ENCODE results near the gene HCK. TPM values are rescaled to one million over a fixed set of nuclear protein-coding genes. Genes with fewer than 3 reads are reported as not detected.
A peak's percentile ranks its signal among the peaks of the same experiment; 100 is the strongest.

HCK gene
- total and polyA plus RNA-seq, 9 of the 15 experiments (the other 6 are each of a cell fraction or from before 2014, with no cell fraction given) = 0.09 to 0.51 (median 0.27) TPM; not detected in 6

DNA sequence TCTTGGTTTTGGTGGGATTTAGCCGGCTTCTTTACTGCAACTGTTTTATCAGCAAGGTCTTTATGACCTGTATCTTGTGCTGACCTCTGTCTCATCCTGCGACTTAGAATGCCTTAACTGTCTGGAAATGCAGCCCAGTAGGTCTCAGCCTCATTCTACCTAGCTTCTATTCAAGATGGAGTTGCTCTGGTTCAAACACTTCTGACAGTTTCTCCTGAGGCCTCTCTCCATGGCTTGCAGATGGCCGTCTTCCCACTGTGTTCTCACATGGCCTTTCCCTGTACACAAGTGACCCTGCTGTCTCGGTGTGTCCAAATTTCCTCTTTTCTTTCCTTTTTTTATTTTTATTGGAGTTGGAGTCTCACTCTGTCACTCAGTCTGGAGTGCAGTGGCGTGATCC is 46.0 kb upstream of the HCK start (continued):
- TF ChIP-seq ZNF217 (CRISPR knock-in tag; IDR thresholded peaks at IDR 0.05) = no peak
- TF ChIP-seq, protein P1, sequence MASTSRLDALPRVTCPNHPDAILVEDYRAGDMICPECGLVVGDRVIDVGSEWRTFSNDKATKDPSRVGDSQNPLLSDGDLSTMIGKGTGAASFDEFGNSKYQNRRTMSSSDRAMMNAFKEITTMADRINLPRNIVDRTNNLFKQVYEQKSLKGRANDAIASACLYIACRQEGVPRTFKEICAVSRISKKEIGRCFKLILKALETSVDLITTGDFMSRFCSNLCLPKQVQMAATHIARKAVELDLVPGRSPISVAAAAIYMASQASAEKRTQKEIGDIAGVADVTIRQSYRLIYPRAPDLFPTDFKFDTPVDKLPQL (IDR thresholded peaks at IDR 0.05; ENCODE audit: extremely low read depth, insufficient read length) = no peak
- TF ChIP-seq, protein P2, sequence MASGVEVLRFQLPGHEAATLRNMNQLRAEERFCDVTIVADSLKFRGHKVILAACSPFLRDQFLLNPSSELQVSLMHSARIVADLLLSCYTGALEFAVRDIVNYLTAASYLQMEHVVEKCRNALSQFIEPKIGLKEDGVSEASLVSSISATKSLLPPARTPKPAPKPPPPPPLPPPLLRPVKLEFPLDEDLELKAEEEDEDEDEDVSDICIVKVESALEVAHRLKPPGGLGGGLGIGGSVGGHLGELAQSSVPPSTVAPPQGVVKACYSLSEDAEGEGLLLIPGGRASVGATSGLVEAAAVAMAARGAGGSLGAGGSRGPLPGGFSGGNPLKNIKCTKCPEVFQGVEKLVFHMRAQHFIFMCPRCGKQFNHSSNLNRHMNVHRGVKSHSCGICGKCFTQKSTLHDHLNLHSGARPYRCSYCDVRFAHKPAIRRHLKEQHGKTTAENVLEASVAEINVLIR (CRISPR knock-in tag; IDR thresholded peaks at IDR 0.05) = peak; percentile 22; the same call in 1 of the 2 replicates
- 0 out of 2 replicates have a peak, but pooled peaks have one; percentile 58 for TF ChIP-seq SMAD3 (CRISPR knock-in tag; conservative IDR thresholded peaks at IDR 0.05)
- TF ChIP-seq KLF6 (CRISPR knock-in tag; IDR thresholded peaks at IDR 0.05; ENCODE audit: borderline replicate concordance) = peak; percentile 50; the same call in 1 of the 2 replicates
- no peak for TF ChIP-seq ZNF780A (CRISPR knock-in tag; IDR thresholded peaks at IDR 0.05)
- peak; percentile 63; the same call in 1 of the 2 replicates for TF ChIP-seq E2F3 (CRISPR knock-in tag; IDR thresholded peaks at IDR 0.05)
- TF ChIP-seq TSHZ1 (CRISPR knock-in tag; IDR thresholded peaks at IDR 0.05) = no peak
- TF ChIP-seq MGA (IDR thresholded peaks at IDR 0.05) = no peak
- no peak for TF ChIP-seq KDM4B (IDR thresholded peaks at IDR 0.05; ENCODE audit: borderline replicate concordance in 2 of 2, low read depth in 1 of 2)
- TF ChIP-seq ZNF444 (CRISPR knock-in tag; IDR thresholded peaks at IDR 0.05) = no peak

Measured in K562 (cell line).